Anterior cingulate cortex (tissue), 58 donors: ENCODE data around the gene TMEM175.

Experiments used
- DNase-seq, 58 donors: peaks; one replicate each; lab custom pipeline; 2025; lab: John Stamatoyannopoulos, UW

The TMEM175 gene

GRCh38 chr4:986428-986878, 54.2 kb downstream of the TMEM175 start:
- peak in 1 of 58 donors; percentile 69 for DNase-seq

- DNase-seq = peak; percentile 30 to 94 (median 78)
These were observed 54.8 kb downstream of the TMEM175 start, which contains the start of gene IDUA for GRCh38 chr4:986879-987623. Gene IDUA, plus strand, starts transcription at chr4:987044. Its CDS starts 41 bp downstream, at chr4:987085.

- DNase-seq = no peak
These were observed 55.6 kb downstream of the TMEM175 start for GRCh38 chr4:987624-988513.

- no peak for DNase-seq
These were observed 56.8 kb downstream of the TMEM175 start for GRCh38 chr4:988726-989721.

- no peak for DNase-seq
These were observed 57.6 kb downstream of the TMEM175 start for GRCh38 chr4:989722-990471.

GRCh38 chr4:990746-991367, 58.6 kb downstream of the TMEM175 start:
- DNase-seq = no peak

GRCh38 chr4:991451-992296, 59.4 kb downstream of the TMEM175 start:
- DNase-seq = no peak

- DNase-seq = no peak
These were observed 60.2 kb downstream of the TMEM175 start for GRCh38 chr4:992297-993110.

- no peak for DNase-seq
These were observed 61.1 kb downstream of the TMEM175 start, which contains the start of gene SLC26A1 for GRCh38 chr4:993111-994029. Gene SLC26A1, minus strand, starts transcription at chr4:993404. Its CDS starts 1,701 bp downstream, at chr4:991703.

GRCh38 chr4:995311-996026, 63.2 kb downstream of the TMEM175 start:
- DNase-seq = no peak

- no peak for DNase-seq
These were observed 64.1 kb downstream of the TMEM175 start for GRCh38 chr4:996030-996996.

- DNase-seq = peak in 1 of 58 donors; percentile 43
These were observed 64.7 kb downstream of the TMEM175 start for GRCh38 chr4:996997-997374.

GRCh38 chr4:997375-998071, 65.3 kb downstream of the TMEM175 start:
- peak in 13 of 58 donors; percentile 13 to 60 (median 41) for DNase-seq
